Spleen (tissue), 7 donors: Measurements from ENCODE around the gene KRT78.

ENCODE experiments used
- CTCF ChIP-seq, 11 experiments: fragments of 200-600 bp in 7 of 11; fragments of 450-650 bp in 4 of 11; sonication (generic) in 4 of 11; IDR thresholded peaks in 8 of 11; conservative IDR thresholded peaks in 3 of 11; 1 replicate in 7 of 11; 2 replicates in 4 of 11; pipeline versions ENCODE4 v1.4.0 to v1.8.0; 2016 to 2021; ENCODE audit warnings: antibody characterized with exemption in 11 of 11, inconsistent platforms in 4 of 11, mild to moderate bottlenecking in 1 of 11
- POLR2A ChIP-seq, 3 donors: fragments of 450-650 bp; IDR thresholded peaks; one replicate each; pipeline ENCODE4 v1.5.1; 2017; ENCODE audit warnings: antibody characterized with exemption in 3 of 3, mild to moderate bottlenecking in 1 of 3
- POLR2AphosphoS5 ChIP-seq, 3 donors: sonication (generic); formaldehyde crosslinking; IDR thresholded peaks; one replicate each; pipeline ENCODE4 v1.5.1; 2017; ENCODE audit warnings: antibody characterized with exemption in 3 of 3
- donor health status: DM: no; HTN: no; CAD: no; lungs with moderate emphysema.
- donor health status: DM: no; HTN: no; CAD: no.
- donor health status: DM: no; HTN: no; CAD: no.

DNA sequence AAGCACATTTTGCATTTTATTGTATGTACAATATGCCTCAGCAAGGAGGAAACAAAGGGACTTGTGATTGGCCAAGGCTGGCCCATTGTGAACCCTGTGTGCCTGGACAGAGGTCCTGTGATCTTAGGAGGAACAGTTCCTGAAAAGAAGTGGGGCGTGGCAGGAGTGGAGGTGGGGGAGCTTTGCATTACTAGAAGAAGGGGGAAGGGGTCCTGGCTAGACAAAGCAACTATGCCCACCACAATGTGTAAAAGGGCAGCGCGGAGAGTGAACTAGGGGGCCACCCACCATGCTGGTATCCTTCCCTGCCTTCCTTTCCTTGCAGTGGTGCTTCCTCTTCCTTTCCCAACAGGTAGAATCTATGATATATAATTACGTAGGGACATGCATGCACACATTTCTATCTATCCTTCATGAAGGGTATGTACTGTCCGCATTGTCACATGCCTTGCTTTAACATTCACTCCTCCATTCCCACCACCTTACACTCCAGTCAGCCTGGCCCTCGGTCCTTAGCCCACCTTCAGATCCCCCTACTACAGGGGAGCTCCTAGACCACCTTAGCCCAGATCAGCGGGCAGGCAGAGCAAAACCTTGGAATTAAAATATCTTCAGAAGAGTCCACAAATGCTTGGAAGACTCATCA lies 43.5 kb upstream of the KRT78 start:
- TF ChIP-seq POLR2AphosphoS5 (IDR thresholded peaks at IDR 0.05): no peak
- TF ChIP-seq POLR2A (IDR thresholded peaks at IDR 0.05): no peak
- no peak for TF ChIP-seq CTCF (IDR thresholded peaks at IDR 0.05 in 8 of 11, conservative IDR thresholded peaks at IDR 0.05 in 3 of 11)
